Endothelial cell of umbilical vein (primary cell): ENCODE results near the gene SPAG17. TPM values are rescaled to one million over a fixed set of nuclear protein-coding genes. Genes with fewer than 3 reads are reported as not detected.

Experiments
- BruUV-seq: library from RNA; stranded (reverse); fragments of 400-500 nt; replicated peaks from 2 replicates; lab custom pipeline; 2021; lab: Mats Ljungman, UMichigan
- CTCF ChIA-PET: fragments of 300-600, 350-600 bp; sonication (Branson Sonifier 250); formaldehyde crosslinking; loops from one replicate; lab custom pipeline; 2021; ENCODE audit warnings: antibody characterized with exemption, inconsistent platforms; lab: Charles Lee
- POLR2A ChIA-PET: fragments of 300-600, 350-600 bp; sonication (Branson Sonifier 250); formaldehyde crosslinking; loops from one replicate; lab custom pipeline; 2021; ENCODE audit warnings: antibody characterized with exemption, inconsistent platforms; lab: Charles Lee
- DNase-seq: peaks from one replicate; pipeline ENCODE4 v3.0.0-alpha.2; 2011; ENCODE audit warnings: low read depth, low spot score
- FAIRE-seq: peaks from 2 replicates; lab custom pipeline; 2011; peaks lifted over from hg19 to GRCh38; lab: Jason Lieb, UNC
- H2AFZ ChIP-seq: 2 replicates; pipeline ENCODE4 v1.6.0; 2012; ENCODE audit warnings: low read depth, low read length, control low read depth, inconsistent platforms
- H3K27ac ChIP-seq: 2 replicates; pipeline ENCODE4 v1.5.1; 2011; ENCODE audit warnings: low read depth, mild to moderate bottlenecking, control low read depth, low read length, moderate library complexity; ENCODE audit not compliant: insufficient read depth
- H3K27me3 ChIP-seq, 2 experiments: 2 replicates each; pipeline versions ENCODE4 v1.6.0 to v1.6.1; 2011; ENCODE audit warnings: low read length in 2 of 2, mixed read lengths in 1 of 2; ENCODE audit not compliant: control insufficient read depth in 2 of 2, insufficient read depth in 2 of 2
- H3K36me3 ChIP-seq, 2 experiments: 2 replicates in 1 of 2; 3 replicates in 1 of 2; pipeline ENCODE4 v1.5.1; 2011; ENCODE audit warnings: low read length in 2 of 2, mild to moderate bottlenecking in 1 of 2, moderate library complexity in 1 of 2; ENCODE audit not compliant: control insufficient read depth in 2 of 2, insufficient read depth in 2 of 2; ENCODE audit errors: extremely low read depth in 1 of 2
- H3K4me1 ChIP-seq: 3 replicates; pipeline ENCODE4 v1.5.1; 2011; ENCODE audit warnings: mild to moderate bottlenecking, low read length; ENCODE audit not compliant: control insufficient read depth, insufficient read depth; ENCODE audit errors: extremely low read depth
- H3K4me2 ChIP-seq: 2 replicates; pipeline ENCODE4 v1.6.1; 2011; ENCODE audit warnings: low read length, control low read depth, mixed read lengths; ENCODE audit not compliant: insufficient read depth
- H3K4me3 ChIP-seq, 3 experiments: fragments of 200-600 bp in 1 of 3; sonication (generic), shearing (Covaris generic) in 1 of 3; replicated peaks in 1 of 3; 2 replicates each; pipeline ENCODE4 v1.5.1; 2011 to 2016; ENCODE audit warnings: control low read depth in 3 of 3, low read length in 3 of 3, mild to moderate bottlenecking in 2 of 3, inconsistent platforms in 1 of 3, low read depth in 1 of 3, moderate library complexity in 1 of 3; ENCODE audit not compliant: insufficient read depth in 1 of 3
- H3K79me2 ChIP-seq: 2 replicates; pipeline ENCODE4 v1.6.0; 2012; ENCODE audit warnings: low read length, inconsistent platforms; ENCODE audit not compliant: control insufficient read depth, insufficient read depth
- H3K9ac ChIP-seq: replicated peaks from 2 replicates; pipeline ENCODE3; 2011; ENCODE audit warnings: low read length, control low read depth; ENCODE audit not compliant: insufficient read depth; ENCODE audit errors: extremely low read depth
- H3K9me1 ChIP-seq: replicated peaks from 3 replicates; pipeline ENCODE4 v1.6.0; 2011; ENCODE audit warnings: mild to moderate bottlenecking, low read length; ENCODE audit not compliant: control insufficient read depth, insufficient read depth; ENCODE audit errors: extremely low read depth
- H3K9me3 ChIP-seq: replicated peaks from 2 replicates; pipeline ENCODE4 v1.5.1; 2012; ENCODE audit warnings: low read length, inconsistent platforms; ENCODE audit not compliant: control insufficient read depth, insufficient read depth
- H4K20me1 ChIP-seq: replicated peaks from 2 replicates; pipeline ENCODE3; 2011; ENCODE audit warnings: mild to moderate bottlenecking, low read length; ENCODE audit not compliant: control insufficient read depth, insufficient read depth; ENCODE audit errors: extremely low read depth
- EZH2 ChIP-seq: IDR thresholded peaks from 2 replicates; pipeline ENCODE4 v1.6.1; 2012; ENCODE audit warnings: borderline replicate concordance, low read depth, mild to moderate bottlenecking, moderate library complexity, low read length, inconsistent platforms; ENCODE audit not compliant: severe bottlenecking
- FOS ChIP-seq: IDR thresholded peaks from 2 replicates; pipeline ENCODE4 v1.6.1; 2011; ENCODE audit warnings: mild to moderate bottlenecking, low read length, moderate library complexity, borderline replicate concordance; ENCODE audit not compliant: insufficient read depth
- GATA2 ChIP-seq: IDR thresholded peaks from 2 replicates; pipeline ENCODE4 v1.7.0; 2011; ENCODE audit warnings: low read depth, mild to moderate bottlenecking, moderate library complexity, mixed read lengths, low read length; ENCODE audit not compliant: insufficient read length, insufficient read depth
- JUN ChIP-seq: IDR thresholded peaks from 2 replicates; pipeline ENCODE4 v1.6.1; 2011; ENCODE audit warnings: borderline replicate concordance, low read depth; ENCODE audit not compliant: insufficient read length, insufficient read depth
- MYC ChIP-seq: IDR thresholded peaks from one replicate; pipeline ENCODE4 v1.6.1; 2011; ENCODE audit warnings: mild to moderate bottlenecking, low read depth, low read length
- POLR2A ChIP-seq: IDR thresholded peaks from 2 replicates; pipeline ENCODE4 v1.6.1; 2012; ENCODE audit warnings: low read depth, mild to moderate bottlenecking, control low read depth, low read length
- POLR2AphosphoS5 ChIP-seq: IDR thresholded peaks from 2 replicates; pipeline ENCODE4 v1.6.1; 2012; ENCODE audit warnings: low read depth, mild to moderate bottlenecking, control low read depth, low read length, moderate library complexity; ENCODE audit not compliant: insufficient read depth
- dilution Hi-C: fragments of 300-500 bp; cut with MboI; formaldehyde crosslinking; loops from one replicate; pipeline ENCODE4 v1.15.0; 2019; ENCODE audit warnings: low sequenced_read_pairs; ENCODE audit not compliant: extremely low pct_ligation_motif_present
- intact Hi-C: fragments of 100-400 bp; cut with micrococcal nuclease; formaldehyde crosslinking; loops from one replicate; pipeline ENCODE4 v1.10.0; 2022
- polyA plus RNA-seq, 4 experiments: library from polyadenylated mRNA; depleted of rRNA in 3 of 4; stranded (reverse) in 3 of 4; unstranded in 1 of 4; fragments of >200 nt; gene quantifications; 2 replicates each; pipeline versions ENCODE4 v1.2.1 to v1.2.3, GENCODE V29; 2011 to 2012; ENCODE audit warnings: missing spikeins in 1 of 4
- total RNA-seq: library from RNA; stranded (reverse); gene quantifications from 2 replicates; pipeline ENCODE4 v1.2.3, GENCODE V29; 2021
- TF ChIP-seq, protein P1 (sequence below), 2 donors: IDR thresholded peaks; 1 replicate in 1 of 2; 2 replicates in 1 of 2; pipeline ENCODE4 v1.5.1; 2011; ENCODE audit warnings: low read length in 2 of 2, mild to moderate bottlenecking in 2 of 2, moderate library complexity in 2 of 2, control low read depth in 1 of 2, inconsistent platforms in 1 of 2, low read depth in 1 of 2; ENCODE audit not compliant: insufficient read depth in 1 of 2; ENCODE audit errors: extremely low read depth in 1 of 2
- TF ChIP-seq, protein P2 (sequence below): IDR thresholded peaks from 2 replicates; pipeline ENCODE4 v1.6.1; 2011; ENCODE audit not compliant: insufficient read depth, insufficient read length

SPAG17 gene
- total and polyA plus RNA-seq, 2 donors (not counting 3 experiments of a cell fraction or from before 2014, with no cell fraction given) = not detected

DNA sequence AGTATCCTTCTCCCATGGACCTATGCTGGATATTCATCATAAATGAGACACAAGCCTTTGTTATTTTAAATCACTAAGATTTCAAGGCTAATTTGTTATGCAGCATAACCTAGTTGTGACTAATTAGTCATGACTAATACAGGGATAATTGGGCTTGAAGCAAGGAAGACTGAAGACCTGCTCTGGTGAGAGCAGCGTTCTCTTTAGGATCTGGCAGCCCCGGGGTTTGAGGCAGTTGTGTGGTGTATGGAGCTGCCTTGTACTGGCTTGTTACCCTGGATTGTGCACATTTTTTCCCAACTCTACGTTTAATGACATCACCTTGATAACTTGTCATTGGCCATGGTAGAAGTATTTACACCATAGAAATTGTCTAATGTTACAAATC, 25.7 kb upstream of the SPAG17 start:
- Histone ChIP-seq H3K36me3 (no peaks in the 10 kb centered on the region), H3K27ac (no peak overlapping the region), H4K20me1 (no peaks in the 10 kb centered on the region), H3K4me1 (no peaks in the 10 kb centered on the region), H3K9me1 (no peaks in the 10 kb centered on the region), H3K4me2 (no peak overlapping the region), H3K9ac (no peak overlapping the region), H2AFZ (no peak overlapping the region), H3K4me3 (no peak overlapping the region), H3K79me2 (no peaks in the 10 kb centered on the region), H3K27me3 (no peaks in the 10 kb centered on the region), H3K9me3 (no peaks in the 10 kb centered on the region)
- ChIA-PET POLR2A (no interaction called here), CTCF (no interaction called here)
- TF ChIP-seq MYC (no peak), POLR2A (no peak), POLR2AphosphoS5 (no peak), JUN (no peak), GATA2 (no peak), FOS (no peak), EZH2 (no peak)
- TF ChIP-seq, protein P1, sequence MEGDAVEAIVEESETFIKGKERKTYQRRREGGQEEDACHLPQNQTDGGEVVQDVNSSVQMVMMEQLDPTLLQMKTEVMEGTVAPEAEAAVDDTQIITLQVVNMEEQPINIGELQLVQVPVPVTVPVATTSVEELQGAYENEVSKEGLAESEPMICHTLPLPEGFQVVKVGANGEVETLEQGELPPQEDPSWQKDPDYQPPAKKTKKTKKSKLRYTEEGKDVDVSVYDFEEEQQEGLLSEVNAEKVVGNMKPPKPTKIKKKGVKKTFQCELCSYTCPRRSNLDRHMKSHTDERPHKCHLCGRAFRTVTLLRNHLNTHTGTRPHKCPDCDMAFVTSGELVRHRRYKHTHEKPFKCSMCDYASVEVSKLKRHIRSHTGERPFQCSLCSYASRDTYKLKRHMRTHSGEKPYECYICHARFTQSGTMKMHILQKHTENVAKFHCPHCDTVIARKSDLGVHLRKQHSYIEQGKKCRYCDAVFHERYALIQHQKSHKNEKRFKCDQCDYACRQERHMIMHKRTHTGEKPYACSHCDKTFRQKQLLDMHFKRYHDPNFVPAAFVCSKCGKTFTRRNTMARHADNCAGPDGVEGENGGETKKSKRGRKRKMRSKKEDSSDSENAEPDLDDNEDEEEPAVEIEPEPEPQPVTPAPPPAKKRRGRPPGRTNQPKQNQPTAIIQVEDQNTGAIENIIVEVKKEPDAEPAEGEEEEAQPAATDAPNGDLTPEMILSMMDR (IDR thresholded peaks at IDR 0.05; ENCODE audit: extremely low read depth in 1 of 2, insufficient read depth in 1 of 2, low read depth in 1 of 2, low read length in 2 of 2) = no peak
- TF ChIP-seq, protein P2, sequence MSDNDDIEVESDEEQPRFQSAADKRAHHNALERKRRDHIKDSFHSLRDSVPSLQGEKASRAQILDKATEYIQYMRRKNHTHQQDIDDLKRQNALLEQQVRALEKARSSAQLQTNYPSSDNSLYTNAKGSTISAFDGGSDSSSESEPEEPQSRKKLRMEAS = no peak
- FAIRE-seq (no peak), DNase-seq (no peak)
- dilution Hi-C loops (no loop called here), intact Hi-C loops (no loop called here)
- BruUV-seq = no TSS peak
